Measurements from ENCODE around the gene ADCY7.

DNA sequence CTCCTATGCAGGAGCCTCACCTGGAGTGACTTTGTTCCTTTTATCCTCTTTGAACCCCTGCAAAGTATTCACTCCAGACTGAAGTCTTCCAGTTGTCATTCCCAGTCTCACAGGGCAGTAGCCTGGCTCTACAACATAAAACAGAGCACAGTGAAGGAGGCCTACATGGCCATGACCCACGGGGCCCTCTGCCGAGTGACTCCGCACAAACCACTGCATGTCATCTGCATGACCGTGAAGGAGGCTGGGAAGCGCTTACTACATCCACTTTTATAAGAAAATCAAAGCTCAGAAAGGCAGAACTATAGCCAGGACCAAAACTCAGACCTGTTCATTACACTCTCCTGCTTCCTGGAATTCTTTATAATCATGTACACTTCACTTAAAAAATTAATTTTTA lies 59.9 kb downstream of the ADCY7 start:
- TF ChIP-seq, protein P1, sequence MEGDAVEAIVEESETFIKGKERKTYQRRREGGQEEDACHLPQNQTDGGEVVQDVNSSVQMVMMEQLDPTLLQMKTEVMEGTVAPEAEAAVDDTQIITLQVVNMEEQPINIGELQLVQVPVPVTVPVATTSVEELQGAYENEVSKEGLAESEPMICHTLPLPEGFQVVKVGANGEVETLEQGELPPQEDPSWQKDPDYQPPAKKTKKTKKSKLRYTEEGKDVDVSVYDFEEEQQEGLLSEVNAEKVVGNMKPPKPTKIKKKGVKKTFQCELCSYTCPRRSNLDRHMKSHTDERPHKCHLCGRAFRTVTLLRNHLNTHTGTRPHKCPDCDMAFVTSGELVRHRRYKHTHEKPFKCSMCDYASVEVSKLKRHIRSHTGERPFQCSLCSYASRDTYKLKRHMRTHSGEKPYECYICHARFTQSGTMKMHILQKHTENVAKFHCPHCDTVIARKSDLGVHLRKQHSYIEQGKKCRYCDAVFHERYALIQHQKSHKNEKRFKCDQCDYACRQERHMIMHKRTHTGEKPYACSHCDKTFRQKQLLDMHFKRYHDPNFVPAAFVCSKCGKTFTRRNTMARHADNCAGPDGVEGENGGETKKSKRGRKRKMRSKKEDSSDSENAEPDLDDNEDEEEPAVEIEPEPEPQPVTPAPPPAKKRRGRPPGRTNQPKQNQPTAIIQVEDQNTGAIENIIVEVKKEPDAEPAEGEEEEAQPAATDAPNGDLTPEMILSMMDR (IDR thresholded peaks at IDR 0.05): no peak
- no peak for TF ChIP-seq POLR2A (IDR thresholded peaks at IDR 0.05)
